Erythroblast (primary cell): ENCODE measurements around the gene WSB2.

Experiments
- GATA1 ChIP-seq: IDR thresholded peaks from 2 replicates; pipeline ENCODE4 v1.6.1; 2011; ENCODE audit warnings: low read depth, mild to moderate bottlenecking, control low read depth, low read length, moderate library complexity
- POLR2A ChIP-seq: IDR thresholded peaks from 2 replicates; pipeline ENCODE4 v1.6.1; 2011; ENCODE audit warnings: mild to moderate bottlenecking, low read length

DNA sequence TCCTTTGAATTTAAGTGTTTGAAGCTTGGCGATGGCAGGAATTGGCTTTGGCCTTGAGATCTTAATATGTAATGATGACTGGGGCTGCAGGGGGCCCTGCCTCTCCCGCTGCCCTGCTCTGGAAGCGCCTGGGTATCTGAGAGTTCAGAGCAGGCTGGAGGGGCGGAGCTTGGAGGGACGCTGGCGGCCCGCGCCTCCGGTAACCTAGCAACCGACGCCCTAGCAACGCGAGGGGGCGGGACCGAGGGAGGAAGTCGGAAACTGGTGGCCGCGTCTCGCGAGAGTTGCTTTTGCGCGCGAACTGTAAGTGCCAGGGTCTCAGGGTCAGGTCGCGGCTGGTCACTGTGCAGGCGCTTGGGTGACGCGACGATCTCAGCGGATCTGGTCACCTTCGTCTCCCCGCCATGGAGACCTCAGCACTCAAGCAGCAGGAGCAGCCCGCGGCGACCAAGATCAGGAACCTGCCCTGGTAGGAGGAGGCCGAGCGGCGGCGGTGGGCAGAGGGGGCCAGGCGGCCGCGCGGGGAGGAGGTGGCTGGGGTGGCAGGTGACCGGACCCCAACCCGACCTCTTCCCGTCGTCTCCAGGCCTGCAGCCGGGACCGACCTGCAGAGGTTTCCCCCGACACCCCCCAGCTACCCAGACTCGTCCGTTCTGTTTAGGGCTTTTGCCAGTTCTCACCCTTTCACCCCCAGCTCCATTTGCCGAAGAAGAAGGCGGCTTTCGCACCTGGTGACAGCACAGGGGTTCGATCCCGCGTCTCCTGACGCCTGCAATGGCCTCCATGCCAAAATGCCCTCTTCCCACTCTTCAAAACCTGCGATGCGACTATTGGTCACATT is 44.3 kb downstream of the WSB2 start, which contains the start of gene RFC5:
- TF ChIP-seq POLR2A (peak; percentile 77), GATA1 (no peak)
